H1 (cell line): ENCODE data around the gene TVP23A. TPM values are rescaled to one million over a fixed set of nuclear protein-coding genes. Genes with fewer than 3 reads are reported as not detected.

Experiments
- CTCF ChIA-PET: fragments of 300-600 bp; sonication (Branson Sonifier 250); formaldehyde crosslinking; loops from one replicate; lab custom pipeline; 2021; ENCODE audit not compliant: partially characterized antibody; lab: Charles Lee
- POLR2A ChIA-PET: fragments of 300-600 bp; sonication (Branson Sonifier 250); formaldehyde crosslinking; loops from one replicate; lab custom pipeline; 2021; ENCODE audit warnings: inconsistent platforms; ENCODE audit not compliant: partially characterized antibody; lab: Charles Lee
- DNase-seq, 2 experiments: peaks; one replicate each; pipeline versions ENCODE4 v3.0.0 to v3.0.0-alpha.2; 2010 to 2022; ENCODE audit warnings: low spot score in 2 of 2, low read depth in 1 of 2, mixed read lengths in 1 of 2
- FAIRE-seq: peaks from 2 replicates; lab custom pipeline; 2011; peaks lifted over from hg19 to GRCh38; lab: Jason Lieb, UNC
- H2AFZ ChIP-seq: 2 replicates; pipeline ENCODE4 v1.8.1; 2012; ENCODE audit warnings: low read length, inconsistent platforms
- H2AK5ac ChIP-seq: 2 replicates; pipeline ENCODE4 v1.6.1; 2013; ENCODE audit warnings: low read depth, low read length
- H2BK120ac ChIP-seq: replicated peaks from 2 replicates; pipeline ENCODE3; 2013; ENCODE audit warnings: low read depth, low read length, inconsistent platforms
- H2BK12ac ChIP-seq: 2 replicates; pipeline ENCODE4 v1.6.1; 2013; ENCODE audit warnings: low read depth, low read length
- H2BK15ac ChIP-seq: 2 replicates; pipeline ENCODE4 v1.6.1; 2013; ENCODE audit warnings: low read length
- H2BK20ac ChIP-seq: 2 replicates; pipeline ENCODE4 v1.6.1; 2013; ENCODE audit warnings: low read length
- H2BK5ac ChIP-seq: 2 replicates; pipeline ENCODE4 v1.6.1; 2013; ENCODE audit warnings: low read depth, low read length
- H3K14ac ChIP-seq: 2 replicates; pipeline ENCODE4 v1.6.1; 2013; ENCODE audit warnings: inconsistent platforms; ENCODE audit not compliant: insufficient read length
- H3K18ac ChIP-seq: 2 replicates; pipeline ENCODE4 v1.6.1; 2013; ENCODE audit warnings: low read length; ENCODE audit errors: extremely low read depth
- H3K23ac ChIP-seq: 2 replicates; pipeline ENCODE4 v1.6.1; 2013; ENCODE audit warnings: inconsistent platforms; ENCODE audit not compliant: insufficient read length
- H3K23me2 ChIP-seq: 2 replicates; pipeline ENCODE4 v1.6.1; 2013; ENCODE audit warnings: low read depth, low read length
- H3K27ac ChIP-seq: 2 replicates; pipeline ENCODE4 v1.6.1; 2011; ENCODE audit warnings: low read depth, low read length, inconsistent platforms
- H3K27me3 ChIP-seq, 4 experiments: replicated peaks in 1 of 4; 1 replicate in 1 of 4; 2 replicates in 3 of 4; pipeline versions ENCODE4 v1.6.1 to v1.8.1; 2011 to 2013; ENCODE audit warnings: low read length in 3 of 4, mild to moderate bottlenecking in 3 of 4, inconsistent platforms in 2 of 4, mixed read lengths in 2 of 4, moderate library complexity in 1 of 4; ENCODE audit not compliant: control insufficient read depth in 3 of 4, insufficient read depth in 3 of 4; ENCODE audit errors: extremely low read depth in 1 of 4
- H3K36me3 ChIP-seq, 4 experiments: 2 replicates each; pipeline versions ENCODE4 v1.6.1 to v1.8.1; 2011 to 2013; ENCODE audit warnings: mild to moderate bottlenecking in 4 of 4, low read length in 3 of 4, moderate library complexity in 2 of 4, control low read depth in 1 of 4, inconsistent platforms in 1 of 4; ENCODE audit not compliant: insufficient read depth in 4 of 4, control insufficient read depth in 2 of 4
- H3K4ac ChIP-seq: replicated peaks from 2 replicates; pipeline ENCODE3; 2013; ENCODE audit warnings: low read length, low read depth, mixed read lengths, inconsistent platforms; ENCODE audit not compliant: insufficient read length
- H3K4me1 ChIP-seq, 4 experiments: replicated peaks in 1 of 4; 1 replicate in 1 of 4; 2 replicates in 3 of 4; pipeline versions ENCODE4 v1.6.1 to v1.8.1; 2011 to 2013; ENCODE audit warnings: low read length in 3 of 4, inconsistent platforms in 2 of 4, mixed read lengths in 1 of 4; ENCODE audit not compliant: insufficient read depth in 4 of 4, control insufficient read depth in 3 of 4
- H3K4me2 ChIP-seq, 2 experiments: 2 replicates each; pipeline versions ENCODE4 v1.6.1 to v1.8.1; 2011 to 2013; ENCODE audit warnings: low read depth in 2 of 2, low read length in 2 of 2, control low read depth in 1 of 2, inconsistent platforms in 1 of 2, mild to moderate bottlenecking in 1 of 2; ENCODE audit not compliant: insufficient read depth in 1 of 2
- H3K4me3 ChIP-seq, 4 experiments: fragments of 200-600, 300-600 bp in 1 of 4; sonication (generic), shearing (Covaris generic), sonication (Bioruptor Twin) in 1 of 4; 2 replicates each; pipeline versions ENCODE4 v1.5.1 to v1.8.1; 2011 to 2016; ENCODE audit warnings: low read length in 4 of 4, low read depth in 3 of 4, control low read depth in 2 of 4, inconsistent platforms in 2 of 4, mild to moderate bottlenecking in 2 of 4, mixed read lengths in 1 of 4, moderate library complexity in 1 of 4; ENCODE audit not compliant: insufficient read depth in 2 of 4; ENCODE audit errors: extremely low read depth in 1 of 4
- H3K56ac ChIP-seq: replicated peaks from 2 replicates; pipeline ENCODE3; 2013; ENCODE audit warnings: low read depth, mild to moderate bottlenecking, mixed read lengths, low read length, inconsistent platforms; ENCODE audit not compliant: insufficient read length
- H3K79me1 ChIP-seq: 2 replicates; pipeline ENCODE4 v1.6.1; 2013; ENCODE audit warnings: low read depth, low read length, control low read depth
- H3K79me2 ChIP-seq, 2 experiments: 2 replicates each; pipeline versions ENCODE4 v1.6.1 to v1.8.1; 2012 to 2013; ENCODE audit warnings: low read length in 2 of 2, mild to moderate bottlenecking in 2 of 2, inconsistent platforms in 1 of 2; ENCODE audit not compliant: insufficient read depth in 2 of 2, control insufficient read depth in 1 of 2
- H3K9ac ChIP-seq, 4 experiments: replicated peaks in 1 of 4; 1 replicate in 1 of 4; 2 replicates in 3 of 4; pipeline versions ENCODE4 v1.6.1 to v1.8.1; 2011 to 2013; ENCODE audit warnings: low read depth in 3 of 4, low read length in 3 of 4, control low read depth in 2 of 4, mild to moderate bottlenecking in 2 of 4, moderate library complexity in 2 of 4, inconsistent platforms in 1 of 4; ENCODE audit errors: extremely low read depth in 1 of 4
- H3K9me3 ChIP-seq, 2 experiments: 2 replicates each; pipeline versions ENCODE4 v1.6.1 to v1.8.1; 2012 to 2013; ENCODE audit warnings: mild to moderate bottlenecking in 2 of 2, moderate library complexity in 2 of 2, control low read depth in 1 of 2, inconsistent platforms in 1 of 2, low read depth in 1 of 2, low read length in 1 of 2, mixed read lengths in 1 of 2; ENCODE audit not compliant: insufficient read depth in 2 of 2
- H4K20me1 ChIP-seq, 2 experiments: replicated peaks in 1 of 2; 2 replicates each; pipeline versions ENCODE3 to v1.8.1; 2011 to 2013; ENCODE audit warnings: inconsistent platforms in 2 of 2, low read length in 2 of 2, mild to moderate bottlenecking in 1 of 2; ENCODE audit not compliant: insufficient read depth in 2 of 2, control insufficient read depth in 1 of 2
- H4K5ac ChIP-seq: 2 replicates; pipeline ENCODE4 v1.6.1; 2013; ENCODE audit warnings: low read length, low read depth, mixed read lengths, inconsistent platforms; ENCODE audit not compliant: insufficient read length
- H4K8ac ChIP-seq: 2 replicates; pipeline ENCODE4 v1.8.0; 2013; ENCODE audit warnings: mild to moderate bottlenecking, moderate library complexity, low read length, inconsistent platforms; ENCODE audit not compliant: insufficient read depth; ENCODE audit errors: extremely low read depth
- H4K91ac ChIP-seq: replicated peaks from 2 replicates; pipeline ENCODE3; 2013; ENCODE audit warnings: low read length, mixed read lengths, inconsistent platforms; ENCODE audit not compliant: insufficient read length
- ASH2L ChIP-seq: fragments of 200-600, 300-600 bp; sonication (generic); IDR thresholded peaks from one replicate; pipeline ENCODE4 v1.7.1; 2017; ENCODE audit warnings: low read length
- EP300 ChIP-seq, 2 experiments: IDR thresholded peaks; 1 replicate in 1 of 2; 2 replicates in 1 of 2; pipeline ENCODE4 v1.6.1; 2011 to 2012; ENCODE audit warnings: low read depth in 2 of 2, low read length in 2 of 2, mild to moderate bottlenecking in 2 of 2, borderline replicate concordance in 1 of 2, inconsistent platforms in 1 of 2, moderate library complexity in 1 of 2
- MAFK ChIP-seq: IDR thresholded peaks from 2 replicates; pipeline ENCODE4 v1.6.1; 2012; ENCODE audit warnings: low read depth, mild to moderate bottlenecking, improper control_type of control experiment, low read length
- RBBP5 ChIP-seq: IDR thresholded peaks from 2 replicates; pipeline ENCODE4 v1.7.1; 2012; ENCODE audit warnings: low read depth, mild to moderate bottlenecking, inconsistent platforms, low read length, moderate library complexity, borderline replicate concordance
- SIN3A ChIP-seq, 2 experiments: IDR thresholded peaks in 1 of 2; conservative IDR thresholded peaks in 1 of 2; 2 replicates each; pipeline ENCODE4 v1.6.1; 2011 to 2012; ENCODE audit warnings: low read length in 2 of 2, improper control_type of control experiment in 1 of 2, low read depth in 1 of 2, mild to moderate bottlenecking in 1 of 2
- SUZ12 ChIP-seq: fragments of 200-600 bp; sonication (generic); IDR thresholded peaks from 2 replicates; pipeline ENCODE4 v1.6.1; 2012; ENCODE audit warnings: mild to moderate bottlenecking, inconsistent platforms, low read length, moderate library complexity, mixed read lengths
- TAF7 ChIP-seq: optimal IDR thresholded peaks from 2 replicates; pipeline ENCODE3; 2011; ENCODE audit warnings: low read depth, mild to moderate bottlenecking, inconsistent platforms, low read length, moderate library complexity, borderline replicate concordance
- TEAD4 ChIP-seq: IDR thresholded peaks from 2 replicates; pipeline ENCODE4 v1.6.1; 2012; ENCODE audit warnings: low read depth, low read length, inconsistent platforms, mixed read lengths
- WGBS, 2 experiments: shearing (Covaris generic) in 1 of 2; methylation state at CpG; one replicate each; pipeline versions ENCODE4 v1.1.6 to v1.1.7; 2013 to 2015; ENCODE audit warnings: low lambda C conversion rate in 2 of 2, mixed read lengths in 2 of 2, inconsistent platforms in 1 of 2, low coverage in 1 of 2, missing lambda C conversion rate in 1 of 2; ENCODE audit not compliant: insufficient replicate concordance in 2 of 2, insufficient coverage in 1 of 2, insufficient read length in 1 of 2; ENCODE audit errors: extremely low coverage in 1 of 2, missing lambda C conversion rate in 1 of 2; 5-methylcytosine and 5-hydroxymethylcytosine counted together
- polyA plus RNA-seq, 7 experiments: library from polyadenylated mRNA; depleted of rRNA in 3 of 7; stranded (reverse) in 5 of 7; unstranded in 2 of 7; fragments of >200 nt in 5 of 7; fragments of 200-250 nt in 2 of 7; gene quantifications; 1 replicate in 5 of 7; 2 replicates in 1 of 7; 4 replicates in 1 of 7; pipeline versions ENCODE4 v1.2.1 to v1.2.3, GENCODE V29; 2011 to 2013; ENCODE audit warnings: missing spikeins in 2 of 7, mixed read lengths in 2 of 7
- total RNA-seq: library from RNA; stranded (reverse); fragmentation: NEBNext Ultra II Directional; extraction: Animal tissue kit (Norgen Biotek cat#: 25700); gene quantifications from 2 replicates; pipeline ENCODE4 v1.2.1, GENCODE V29; 2021

Gene TVP23A
- total and polyA plus RNA-seq, 2 of the 8 experiments (the other 6 are each of a cell fraction or from before 2014, with no cell fraction given) = 2.2 to 3.1 TPM

DNA sequence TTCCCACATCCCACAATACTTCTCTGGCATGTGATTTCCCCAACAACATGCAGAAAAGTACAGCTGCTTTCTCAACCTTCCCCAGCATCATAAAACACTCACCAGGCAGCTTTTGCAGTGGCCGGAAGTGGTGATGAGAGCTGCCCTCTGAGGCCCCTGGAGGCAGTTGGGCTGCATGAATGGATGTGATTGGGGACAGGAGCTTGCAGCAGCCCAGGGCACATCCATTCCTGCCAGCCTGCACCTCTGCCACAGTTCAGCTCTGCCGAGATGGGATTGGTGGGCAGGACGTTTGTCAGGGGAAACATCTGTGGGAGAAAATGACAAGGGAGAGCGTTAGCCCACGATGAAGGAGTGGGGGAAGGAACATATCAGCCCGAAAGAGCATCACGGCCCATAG, 55.1 kb downstream of the TVP23A start:
- Histone ChIP-seq H3K27ac (no peak overlapping the region), H3K23ac (no peak overlapping the region), H2BK120ac (no peak overlapping the region), H2AK5ac (no peak overlapping the region), H3K4ac (no peak overlapping the region), H2BK20ac (no peak overlapping the region), H4K5ac (no peak overlapping the region), H3K79me2 (no peaks in the 10 kb centered on the region), H3K18ac (no peak overlapping the region), H3K23me2 (no peaks in the 10 kb centered on the region), H2BK12ac (no peak overlapping the region), H3K36me3 (peaks cover 0 to 36% (median 15%) of the 10 kb centered on the region in 4 experiments; a peak in 5 of 8 replicates), H4K20me1 (no peaks in the 10 kb centered on the region), H3K9me3 (no peaks in the 10 kb centered on the region), H2BK15ac (no peak overlapping the region), H3K79me1 (no peaks in the 10 kb centered on the region), H3K4me3 (no peak overlapping the region), H3K9ac (no peak overlapping the region), H3K4me2 (no peak overlapping the region), H2BK5ac (no peak overlapping the region), H3K27me3 (no peaks in the 10 kb centered on the region), H2AFZ (no peak overlapping the region), H4K8ac (no peak overlapping the region), H3K56ac (no peak overlapping the region), H3K4me1 (no peaks in the 10 kb centered on the region), H3K14ac (no peak overlapping the region), H4K91ac (no peak overlapping the region)
- FAIRE-seq = no peak
- CTCF ChIA-PET = no interaction called here
- POLR2A ChIA-PET = no interaction called here
- 90% methylated on average over 7 of the region's 7 CpGs; no CpG with 5 or more reads in 1 of the 2 experiments for WGBS, 2 experiments
- DNase-seq = no peak
- TF ChIP-seq SIN3A (conservative IDR thresholded peaks at IDR 0.05 in 1 of 2, IDR thresholded peaks at IDR 0.05 in 1 of 2; ENCODE audit: low read depth in 1 of 2, low read length in 2 of 2) = no peak
- no peak for TF ChIP-seq ASH2L
- TF ChIP-seq TEAD4 = no peak
- TF ChIP-seq TAF7 = no peak
- TF ChIP-seq MAFK = no peak
- no peak for TF ChIP-seq RBBP5
- TF ChIP-seq EP300 (IDR thresholded peaks at IDR 0.05; ENCODE audit: borderline replicate concordance in 1 of 2, low read depth in 2 of 2, low read length in 2 of 2) = no peak
- TF ChIP-seq SUZ12 = no peak
